HG02840 (cell line): ENCODE data around the gene GABRB1.

ENCODE experiments used
- ATAC-seq: cut with Tn5 transposase; IDR thresholded peaks from one replicate; pipeline ENCODE4 v1.9.1; 2021; ENCODE audit warnings: mild to moderate bottlenecking, moderate library complexity, moderate number of reproducible peaks; ENCODE audit not compliant: unreplicated experiment, low FRiP score

Gene GABRB1

DNA sequence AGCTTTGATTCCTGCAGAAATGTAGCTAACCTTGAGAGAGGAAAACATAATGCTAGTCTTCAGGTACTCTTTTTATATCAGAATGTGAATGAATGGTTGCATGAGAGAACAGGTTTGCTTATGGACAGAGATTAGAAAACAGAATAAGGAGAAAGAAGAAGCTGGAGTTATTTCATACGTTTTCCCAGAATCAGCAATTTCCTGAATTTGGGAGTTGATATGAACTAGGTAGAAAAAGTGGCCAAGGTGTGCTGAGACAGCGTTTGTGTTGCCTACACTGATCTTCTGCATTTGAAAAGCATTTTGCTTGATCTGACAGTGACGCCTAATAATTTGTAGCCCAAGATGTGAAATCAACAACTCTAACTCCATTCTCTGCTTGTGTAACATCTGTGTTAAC, 12.5 kb downstream of the GABRB1 start:
- no peak for ATAC-seq

GRCh38 chr4:47045261-47045660, 13.9 kb downstream of the GABRB1 start:
- no peak for ATAC-seq

- no peak for ATAC-seq
Measured at GRCh38 chr4:47049347-47049746, 18.0 kb downstream of the GABRB1 start.

GRCh38 chr4:47050761-47051725, 19.7 kb downstream of the GABRB1 start:
- ATAC-seq = no peak

DNA sequence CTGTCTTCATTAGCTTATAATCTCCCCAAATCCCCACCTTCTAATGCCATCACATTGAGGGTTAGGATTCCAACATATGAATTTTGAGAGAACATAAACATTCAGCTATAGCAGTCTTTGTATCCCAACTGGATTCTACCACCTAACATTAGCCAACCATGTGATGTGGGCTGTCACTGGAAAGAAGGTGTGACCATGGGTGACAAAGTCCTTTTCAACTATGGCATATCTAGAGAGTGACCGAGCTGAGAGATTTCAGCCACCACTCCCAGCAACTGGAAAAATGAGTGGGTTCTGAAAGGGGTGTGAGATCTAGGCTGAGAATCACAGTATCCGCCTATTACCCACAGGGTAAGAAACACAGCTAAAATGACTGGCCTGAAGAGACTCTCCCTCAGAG, 22.1 kb downstream of the GABRB1 start:
- no peak for ATAC-seq

DNA sequence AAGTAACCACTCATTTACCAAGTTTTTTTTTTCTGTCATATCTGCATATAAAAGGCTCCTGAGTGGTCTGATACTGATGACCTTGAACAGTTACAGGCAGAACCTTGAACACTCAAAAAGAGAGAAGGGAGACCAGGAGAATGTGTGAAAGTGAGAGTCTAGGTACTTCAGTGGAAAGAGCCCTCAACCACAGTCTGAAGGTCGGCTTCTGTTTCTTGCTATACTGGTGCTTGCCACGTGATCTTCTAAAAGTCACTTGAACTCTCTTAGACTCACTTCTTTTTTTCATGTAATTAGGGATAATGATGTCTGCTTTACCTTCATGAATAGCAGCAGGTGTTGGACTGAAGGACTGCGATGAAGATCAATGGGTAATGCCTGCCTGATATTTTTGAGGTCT, 22.8 kb downstream of the GABRB1 start:
- no peak for ATAC-seq

DNA sequence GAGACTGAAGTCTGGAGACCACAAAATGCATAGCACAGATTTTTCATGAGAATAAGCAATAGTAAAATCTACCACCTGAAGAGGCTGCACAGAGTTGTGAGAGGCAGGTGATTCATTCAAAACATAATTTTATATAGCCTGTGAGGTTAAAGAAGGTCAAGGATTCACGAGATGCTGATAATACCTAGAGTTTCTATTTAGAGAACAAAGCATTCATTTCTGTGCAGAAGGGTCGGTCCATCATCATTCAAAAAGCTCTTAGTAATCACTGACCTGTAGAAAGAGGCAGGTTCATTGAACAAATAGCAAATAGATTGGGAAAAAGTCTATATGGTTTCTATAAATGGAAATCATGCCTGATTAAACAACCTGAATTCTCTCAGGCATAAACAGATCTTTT, 26.6 kb downstream of the GABRB1 start:
- no peak for ATAC-seq

DNA sequence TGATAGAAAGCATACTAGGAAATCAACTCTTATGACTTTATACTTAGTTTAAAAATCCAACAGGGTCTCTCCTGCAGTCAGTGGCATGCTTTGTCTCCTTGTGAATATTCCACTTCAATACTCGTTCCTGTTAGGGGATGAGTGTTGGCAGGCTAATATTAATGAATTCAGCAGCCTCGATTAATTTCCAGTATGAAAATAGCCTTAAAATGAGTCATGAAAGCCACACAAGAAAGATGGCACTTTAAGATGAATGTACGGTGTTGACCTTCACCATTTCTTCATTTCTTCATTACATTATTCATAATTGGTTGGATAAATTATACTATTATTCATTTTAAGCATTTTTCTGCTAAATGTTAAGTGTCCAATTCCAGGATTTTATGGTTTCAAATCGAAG, 29.2 kb downstream of the GABRB1 start:
- no peak for ATAC-seq

- no peak for ATAC-seq
Measured at GRCh38 chr4:47061435-47061834, 30.1 kb downstream of the GABRB1 start.

GRCh38 chr4:47065051-47065481, 33.7 kb downstream of the GABRB1 start:
- no peak for ATAC-seq

GRCh38 chr4:47068986-47069385, 37.6 kb downstream of the GABRB1 start:
- ATAC-seq = no peak

DNA sequence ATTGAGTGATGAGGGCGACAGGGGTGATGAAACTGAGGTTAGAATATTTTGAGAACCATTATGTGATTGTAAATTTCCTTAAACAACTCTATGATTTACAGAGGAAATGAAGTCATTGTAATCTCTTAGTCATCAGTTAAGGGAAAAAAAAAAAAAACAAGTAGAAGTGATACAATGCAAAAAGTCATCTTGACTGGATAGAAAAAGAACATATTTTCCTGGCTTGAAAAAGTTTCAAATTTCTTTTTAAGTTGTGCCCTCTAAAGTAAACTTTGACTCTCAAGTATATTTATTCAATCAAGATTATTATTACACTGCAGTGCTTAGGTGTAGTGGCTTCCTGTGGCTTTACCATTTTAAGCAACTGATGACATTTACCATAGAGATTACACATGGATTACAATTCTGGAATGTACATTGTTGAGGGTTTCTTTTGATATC, 40.6 kb downstream of the GABRB1 start:
- ATAC-seq = no peak

GRCh38 chr4:47073647-47074046, 42.3 kb downstream of the GABRB1 start:
- ATAC-seq = no peak

DNA sequence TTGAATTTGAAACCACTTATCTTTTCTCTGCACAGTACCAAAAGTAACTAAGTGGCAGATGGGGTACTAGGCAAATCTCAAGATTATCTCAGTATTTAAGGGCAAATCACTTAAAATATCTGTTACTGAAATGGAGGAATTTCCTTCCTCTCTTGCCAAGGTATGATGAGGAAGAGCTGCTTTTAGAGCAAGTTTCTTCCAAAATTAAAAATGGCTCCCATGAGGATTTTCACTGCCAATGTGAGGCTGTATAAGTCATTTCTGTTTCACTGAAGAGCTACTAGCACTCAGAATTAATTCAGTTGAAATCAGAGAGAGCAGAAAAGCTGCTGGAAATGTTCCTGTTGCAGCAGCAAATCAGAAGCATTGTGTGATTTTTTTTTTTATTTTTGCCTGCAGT, 43.4 kb downstream of the GABRB1 start:
- ATAC-seq = no peak

DNA sequence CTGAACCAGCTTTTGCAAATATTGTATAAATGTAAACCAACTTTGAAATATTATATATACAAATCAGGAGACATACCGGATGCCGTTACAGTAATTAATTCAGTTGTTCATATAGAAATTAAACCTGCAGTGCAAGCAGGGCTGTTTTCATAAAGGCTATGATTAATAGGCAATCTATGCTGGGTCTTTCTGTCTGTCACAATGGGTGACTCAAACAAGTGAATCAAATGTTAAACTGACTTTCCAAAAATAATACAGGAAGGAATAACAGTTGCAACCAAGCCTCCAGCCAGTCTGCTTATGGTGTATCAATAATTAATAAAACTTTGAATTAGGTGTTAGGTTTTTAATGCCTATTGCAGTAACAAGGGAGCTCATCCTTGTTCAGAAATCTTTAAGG, 43.9 kb downstream of the GABRB1 start:
- no peak for ATAC-seq

DNA sequence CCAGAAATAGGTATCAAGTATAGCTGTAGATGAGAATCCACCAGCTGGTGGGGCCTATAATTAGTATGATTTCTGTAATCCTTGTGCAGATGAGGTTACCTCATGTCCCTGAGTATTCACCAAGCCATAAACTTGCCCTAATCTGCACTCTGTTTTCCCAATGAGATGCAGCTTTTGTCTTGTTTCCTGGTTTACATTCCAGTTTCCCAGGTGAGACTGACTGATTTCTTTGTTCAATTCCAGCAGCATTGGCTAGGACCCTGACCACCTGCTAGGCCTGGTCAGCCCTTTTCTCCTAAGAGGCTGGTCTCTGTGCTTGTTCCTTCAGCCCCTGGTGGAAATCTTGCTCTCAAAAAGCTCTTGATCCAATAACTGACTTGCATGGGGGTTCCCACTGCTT, 44.6 kb downstream of the GABRB1 start:
- no peak for ATAC-seq

DNA sequence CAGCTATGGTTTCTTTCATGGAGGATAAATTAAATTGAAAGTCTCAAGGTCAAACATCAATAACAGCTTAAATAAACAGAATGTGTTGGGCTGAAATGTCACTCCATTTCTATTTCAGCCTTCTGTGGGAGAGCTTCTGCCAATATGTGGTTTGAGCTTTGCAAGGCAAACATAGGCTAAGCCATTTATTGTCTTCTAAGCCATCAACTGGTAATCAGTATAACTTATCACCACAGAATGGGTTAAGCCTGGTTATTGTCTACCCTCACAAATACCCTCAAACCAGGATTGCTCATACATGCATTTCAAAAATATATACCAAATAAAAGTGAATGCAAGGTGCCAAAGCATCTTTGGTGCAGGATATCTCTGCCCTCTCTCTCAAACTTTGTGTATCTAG, 52.7 kb downstream of the GABRB1 start:
- ATAC-seq = no peak

GRCh38 chr4:47084795-47085194, 53.4 kb downstream of the GABRB1 start:
- ATAC-seq = no peak

- no peak for ATAC-seq
Measured at GRCh38 chr4:47088298-47088697, 56.9 kb downstream of the GABRB1 start.

GRCh38 chr4:47095884-47096283, 64.5 kb downstream of the GABRB1 start:
- ATAC-seq = no peak

DNA sequence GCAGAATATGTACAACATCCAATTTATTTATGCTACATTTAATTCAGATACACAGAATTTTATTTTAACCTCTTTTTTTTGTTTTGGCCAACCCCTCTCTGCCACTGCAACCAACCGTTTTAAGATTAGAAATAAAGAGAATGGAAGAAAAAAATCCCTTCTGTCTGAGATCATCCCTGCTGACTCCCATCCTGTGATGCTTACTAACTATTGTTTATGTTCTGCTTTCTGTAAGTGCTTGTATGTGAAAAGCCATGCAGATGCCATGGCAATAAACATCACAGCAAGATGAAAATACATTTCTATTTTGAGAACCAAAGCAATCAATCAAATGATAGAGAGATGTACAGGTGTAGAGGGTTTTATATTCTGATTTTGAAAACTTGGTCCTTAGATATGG, 70.1 kb downstream of the GABRB1 start:
- no peak for ATAC-seq

- no peak for ATAC-seq
Measured at GRCh38 chr4:47104986-47105385, 73.6 kb downstream of the GABRB1 start.
